MM.1S (cell line): Measurements from ENCODE around the gene PTPRN2.

Experiments used
- CTCF ChIP-seq: fragments of 300-600 bp; sonication (generic); IDR thresholded peaks from 2 replicates; pipeline ENCODE4 v1.5.1; 2016; ENCODE audit warnings: antibody characterized with exemption, low read length, mixed read lengths
- EZH2 ChIP-seq: fragments of 300-600 bp; sonication (generic); optimal IDR thresholded peaks from 2 replicates; pipeline ENCODE3; 2017; ENCODE audit warnings: low read depth, mild to moderate bottlenecking, antibody characterized with exemption, low read length, mixed read lengths
- EZH2phosphoT487 ChIP-seq: fragments of 300-600 bp; sonication (generic); IDR thresholded peaks from 2 replicates; pipeline ENCODE4 v1.6.1; 2018; ENCODE audit warnings: antibody characterized with exemption, low read length

- no peak for TF ChIP-seq CTCF
- no peak for TF ChIP-seq EZH2
- TF ChIP-seq EZH2phosphoT487 = no peak
Measured at GRCh38 chr7:158406364-158406763, 181.3 kb downstream of the PTPRN2 start.
